KG1 (cell line): ENCODE measurements around the gene RBM25.
A peak's percentile ranks its signal among the peaks of the same experiment; 100 is the strongest.
"Not testable (repeated sequence)": the region's sequence is repeated elsewhere in the genome, so short reads cannot be mapped to it uniquely, and the experiment has no call there.

Source experiments
- DNase-seq: peaks from one replicate; lab custom pipeline; 2025; lab: John Stamatoyannopoulos, UW

Gene RBM25

GRCh38 chr14:73058224-73058921, at the start of gene RBM25:
TSS of gene RBM25 (plus strand) at chr14:73058534. CDS start at chr14:73071642, 13,108 bp downstream.
- peak; percentile 97 for DNase-seq

GRCh38 chr14:73011189-73011588, 47.1 kb upstream of the RBM25 start:
- not testable (repeated sequence) for DNase-seq

GRCh38 chr14:73014105-73014504, 44.2 kb upstream of the RBM25 start:
- DNase-seq, result no peak

GRCh38 chr14:73015552-73015951, 42.8 kb upstream of the RBM25 start:
- not testable (repeated sequence) for DNase-seq

- not testable (repeated sequence) for DNase-seq
Measured at GRCh38 chr14:73016011-73016410, 42.3 kb upstream of the RBM25 start.

- DNase-seq, result no peak
Measured at GRCh38 chr14:73022051-73022450, 36.3 kb upstream of the RBM25 start.

GRCh38 chr14:73025544-73025943, 32.8 kb upstream of the RBM25 start:
- DNase-seq, result no peak

GRCh38 chr14:73026243-73026844, 32.0 kb upstream of the RBM25 start:
- DNase-seq, result peak; percentile 17

- DNase-seq, result peak; percentile 93
Measured at GRCh38 chr14:73026845-73027542, 31.3 kb upstream of the RBM25 start, which contains the start of gene ZFYVE1. TSS of gene ZFYVE1 (minus strand) at chr14:73027106. CDS start at chr14:73024508, 2,598 bp downstream.

- no peak for DNase-seq
Measured at GRCh38 chr14:73027546-73027945, 30.8 kb upstream of the RBM25 start.

GRCh38 chr14:73027984-73028383, 30.4 kb upstream of the RBM25 start:
- DNase-seq, result no peak

GRCh38 chr14:73036706-73037450, 21.5 kb upstream of the RBM25 start:
- not testable (repeated sequence) for DNase-seq

- no peak for DNase-seq
Measured at GRCh38 chr14:73047808-73048207, 10.5 kb upstream of the RBM25 start.

GRCh38 chr14:73049428-73049827, 8.9 kb upstream of the RBM25 start:
- DNase-seq, result no peak

GRCh38 chr14:73055251-73055650, 3.1 kb upstream of the RBM25 start:
- no peak for DNase-seq

- DNase-seq, result no peak
Measured at GRCh38 chr14:73057944-73058223, 450 bp upstream of the RBM25 start.

GRCh38 chr14:73058922-73059673, 764 bp downstream of the RBM25 start:
- DNase-seq, result no peak

- no peak for DNase-seq
Measured at GRCh38 chr14:73069585-73069984, 11.3 kb downstream of the RBM25 start.

GRCh38 chr14:73091044-73091443, 32.7 kb downstream of the RBM25 start:
- no peak for DNase-seq

- DNase-seq, result no peak
Measured at GRCh38 chr14:73097421-73097820, 39.1 kb downstream of the RBM25 start.

GRCh38 chr14:73100334-73100733, 42.0 kb downstream of the RBM25 start:
- no peak for DNase-seq
